Smooth muscle cell of bladder (primary cell): ENCODE data around the gene CCT5. TPM values are rescaled to one million over a fixed set of nuclear protein-coding genes. Genes with fewer than 3 reads are reported as not detected.

Experiments used
- total RNA-seq: library from RNA; depleted of rRNA; stranded (reverse); fragments of >200 nt; gene quantifications from 2 replicates; pipeline ENCODE4 v1.2.3, GENCODE V29; 2014

The CCT5 gene
- 380 and 406 TPM in 2 replicates for total RNA-seq

DNA sequence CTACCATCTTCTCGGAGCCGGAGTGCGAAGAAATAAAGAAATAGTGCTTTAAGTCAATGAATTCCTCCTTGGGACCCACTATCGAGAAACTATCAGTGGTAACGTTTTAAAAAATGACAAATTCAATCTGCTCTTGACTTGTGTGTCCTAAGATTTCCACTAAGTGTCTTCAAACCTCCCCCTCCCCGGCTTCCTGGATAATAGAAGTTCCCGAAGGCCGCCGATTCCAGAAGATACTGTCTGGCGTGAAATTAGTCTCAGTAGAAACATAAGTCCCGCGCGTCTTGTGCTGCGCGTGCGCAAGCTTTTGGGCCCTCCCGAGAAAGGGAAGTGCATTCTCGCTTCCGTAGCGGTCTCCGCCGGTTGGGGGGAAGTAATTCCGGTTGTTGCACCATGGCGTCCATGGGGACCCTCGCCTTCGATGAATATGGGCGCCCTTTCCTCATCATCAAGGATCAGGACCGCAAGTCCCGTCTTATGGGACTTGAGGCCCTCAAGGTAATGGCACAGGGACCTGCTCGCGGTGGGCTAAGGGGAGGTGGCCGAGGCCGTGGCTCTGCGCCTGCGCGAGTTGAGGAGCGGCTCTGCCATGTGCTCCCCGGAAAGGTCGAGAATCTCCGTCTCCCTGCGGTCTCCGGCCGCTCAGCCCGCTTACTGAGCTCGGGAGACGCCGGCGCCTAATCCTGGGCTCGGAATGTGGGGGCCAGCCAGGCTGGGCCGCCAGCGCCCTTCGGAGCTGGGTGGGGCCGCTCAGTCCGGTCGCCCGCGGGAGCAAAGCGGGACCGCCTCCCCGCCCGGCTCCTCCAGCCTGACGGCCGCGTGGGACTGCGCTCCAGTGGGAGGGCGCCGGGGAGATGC is at the start of gene CCT5:
CCT5 (plus strand) TSS at position 333 of the 858 bp plus-strand sequence; CDS start at position 394, 61 bp downstream.

DNA sequence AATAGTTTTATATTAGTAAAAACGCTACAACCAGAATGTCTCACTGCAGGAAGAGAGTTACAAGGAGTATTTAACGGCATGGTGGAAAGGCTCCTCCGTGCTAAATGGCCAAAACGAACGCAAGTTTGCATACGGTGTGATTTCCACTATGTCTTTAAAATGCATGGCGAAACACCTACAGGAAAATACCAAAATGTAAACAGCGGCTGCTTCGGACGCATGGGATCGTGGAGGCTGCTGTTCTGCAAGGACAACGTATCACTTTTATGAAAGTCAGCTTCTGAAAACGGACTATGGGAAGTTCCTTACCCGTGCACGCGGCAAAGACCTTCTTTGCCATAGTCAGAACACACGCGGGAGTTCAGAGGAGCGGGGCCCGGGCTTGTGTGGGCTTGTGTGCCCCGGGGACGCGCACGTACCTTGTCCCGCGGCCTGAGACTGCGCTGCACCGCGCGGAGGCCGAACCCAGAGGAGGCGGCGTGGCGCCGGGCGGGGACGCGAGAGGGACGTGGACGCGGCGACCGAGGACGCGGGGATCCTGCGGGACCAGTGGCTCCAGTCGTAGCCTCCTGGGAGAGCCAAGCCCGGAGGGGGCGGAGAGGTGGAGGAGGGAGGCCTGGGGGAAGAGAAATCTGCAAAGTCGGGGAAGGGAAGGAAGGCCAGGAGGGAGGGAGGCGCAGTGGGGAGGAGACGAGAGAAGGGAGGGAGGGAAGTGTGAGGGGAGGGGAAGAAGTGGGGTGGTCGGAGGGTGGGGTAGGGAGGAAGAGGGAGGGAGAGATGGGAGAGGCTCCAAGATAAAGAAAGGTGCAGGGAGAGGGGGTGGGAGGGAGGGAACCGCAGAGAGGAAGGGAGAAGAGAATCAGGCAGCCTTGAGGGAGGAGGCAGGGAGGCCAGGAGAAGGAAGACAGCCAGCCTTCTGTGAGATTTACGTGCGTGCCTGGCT is 57.4 kb downstream of the CCT5 start, which contains the start of gene CMBL:
CMBL (minus strand) TSS at position 697 of the 943 bp plus-strand sequence. CDS start 17,140 bp downstream, outside the sequence.

Other genes with a start within 250 kb of the CCT5 start
- 24.5 and 24.6 TPM in 2 replicates for gene ATPSCKMT, start 392 bp upstream of the CCT5 start, total RNA-seq
- gene CMBL, start 57.6 kb downstream of the CCT5 start, total RNA-seq, result 9.4 and 11.2 TPM in 2 replicates
- gene MARCHF6, start 103.4 kb downstream of the CCT5 start, total RNA-seq, result 46.5 and 60.2 TPM in 2 replicates
- gene ROPN1L, start 191.6 kb downstream of the CCT5 start, total RNA-seq, result 0.28 and 0.57 TPM in 2 replicates